Activated CD8-positive, alpha-beta memory T cell treated with anti-CD3 and anti-CD28 coated beads, Interleukin-2, amount 50 U/mL, for 24 hours (primary cell): ENCODE data around the gene YIPF3.
"Not testable (repeated sequence)": the region's sequence is repeated elsewhere in the genome, so short reads cannot be mapped to it uniquely, and the experiment has no call there.

Experiments used
- DNase-seq: peaks from one replicate; pipeline ENCODE4 v3.0.0-alpha.2; 2020; ENCODE audit errors: extremely low read depth

YIPF3 gene

GRCh38 chr6:43509984-43510826, 6.5 kb downstream of the YIPF3 start, which contains the start of gene LRRC73:
Gene LRRC73, minus strand, starts transcription at chr6:43510346. Its CDS starts 561 bp downstream, at chr6:43509785.
- no peak for DNase-seq

DNA sequence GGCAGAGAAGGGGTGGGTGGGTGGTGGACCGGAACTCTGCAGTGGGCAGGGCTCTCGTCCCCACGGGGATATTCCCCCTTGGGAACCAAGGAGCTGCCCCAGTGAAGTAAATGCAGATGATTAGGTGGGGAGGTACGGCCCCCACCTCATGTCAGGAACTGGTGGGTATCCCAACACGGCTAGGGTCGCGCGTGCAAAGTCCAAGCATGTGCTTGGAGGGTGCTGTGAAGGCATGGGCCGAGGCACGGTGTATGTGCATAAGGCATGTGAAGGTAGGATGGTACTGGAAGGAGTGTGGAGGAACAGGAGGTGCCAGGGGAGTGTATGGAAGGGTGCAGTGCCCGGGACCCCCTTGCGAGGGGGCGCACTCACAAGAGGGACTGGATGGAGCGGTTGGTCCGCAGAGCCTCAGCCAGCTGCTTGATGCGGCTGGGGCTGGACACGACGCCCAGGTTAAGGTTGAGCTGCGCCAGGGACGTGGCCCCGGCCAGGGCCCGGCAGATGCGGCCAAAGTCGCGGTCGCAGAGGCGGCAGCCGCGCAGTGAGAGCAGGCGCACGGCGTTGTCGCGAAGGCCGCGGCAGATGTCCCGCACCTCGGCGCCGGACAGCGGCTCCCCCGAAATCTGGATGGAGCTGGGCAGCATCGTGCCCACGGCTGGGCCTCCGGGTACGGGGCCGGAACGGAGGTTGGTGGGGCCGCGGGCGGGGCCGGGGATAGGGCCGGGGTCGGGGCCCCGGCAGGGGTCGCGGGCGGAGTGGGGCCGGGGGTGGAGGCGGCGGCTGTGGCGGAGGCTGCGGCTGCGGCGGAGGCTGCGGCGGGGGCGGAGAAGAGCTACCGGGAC, 7.4 kb downstream of the YIPF3 start:
- no peak for DNase-seq

GRCh38 chr6:43508481-43509141, 8.1 kb downstream of the YIPF3 start:
- DNase-seq = no peak

DNA sequence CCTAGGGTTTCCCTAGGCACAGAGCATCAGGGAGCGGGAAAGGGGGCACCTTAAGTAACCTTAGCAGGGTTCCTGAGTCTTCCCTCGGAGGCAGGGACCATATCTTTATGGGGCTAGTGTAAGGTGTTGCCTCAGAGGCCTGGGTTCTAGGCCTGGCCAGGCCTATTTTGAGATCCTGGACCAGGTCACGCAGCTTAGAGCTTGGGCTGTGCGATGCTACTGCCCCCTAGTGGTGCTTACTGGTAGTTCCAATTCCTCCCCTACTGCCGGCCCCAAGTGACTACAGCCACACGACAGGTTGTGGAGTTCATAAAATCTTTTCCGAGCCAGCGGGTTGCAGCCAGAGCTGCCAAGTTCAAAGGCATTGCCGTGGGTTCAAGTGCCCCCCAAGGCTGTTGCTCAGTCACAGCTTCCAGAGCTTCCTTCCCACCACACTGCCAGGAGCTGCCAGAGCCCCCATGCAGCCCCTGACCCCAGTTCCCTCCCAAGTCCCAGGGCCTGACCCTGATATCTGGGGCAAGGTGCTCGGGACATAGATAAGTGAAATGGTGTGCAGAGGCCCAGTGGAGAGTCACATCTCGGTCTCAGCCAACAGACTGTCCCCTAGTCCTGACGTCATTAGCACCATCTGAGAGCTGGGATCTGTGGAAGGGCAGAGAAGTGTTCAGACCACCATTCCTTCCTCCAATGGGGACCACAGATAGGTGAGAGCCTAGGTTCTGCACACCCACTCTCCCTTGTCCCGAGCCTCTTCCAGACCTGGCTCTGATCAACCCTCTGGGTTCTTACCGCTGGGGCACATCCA, 9.9 kb downstream of the YIPF3 start:
- peak; percentile 42 for DNase-seq

DNA sequence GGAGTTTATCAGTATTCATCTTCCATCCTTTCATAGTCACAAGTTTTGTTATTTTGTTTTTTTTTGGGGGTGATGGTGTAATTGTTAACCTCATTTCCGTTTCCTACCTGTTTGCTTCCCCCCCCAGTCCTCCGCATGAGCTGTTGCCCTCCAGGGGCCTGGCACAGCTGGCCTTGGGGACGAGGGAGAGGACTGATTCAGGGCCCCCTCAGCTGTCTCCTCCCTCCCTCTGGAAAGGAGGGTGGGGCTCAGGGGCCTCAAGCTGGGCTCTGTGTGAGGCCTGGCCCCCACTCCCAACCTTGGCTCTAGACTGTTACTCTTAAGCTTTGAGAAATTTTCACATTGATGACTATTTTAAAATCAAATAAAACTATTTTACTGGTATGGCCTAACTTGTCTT, 10.6 kb downstream of the YIPF3 start:
- DNase-seq = no peak

DNA sequence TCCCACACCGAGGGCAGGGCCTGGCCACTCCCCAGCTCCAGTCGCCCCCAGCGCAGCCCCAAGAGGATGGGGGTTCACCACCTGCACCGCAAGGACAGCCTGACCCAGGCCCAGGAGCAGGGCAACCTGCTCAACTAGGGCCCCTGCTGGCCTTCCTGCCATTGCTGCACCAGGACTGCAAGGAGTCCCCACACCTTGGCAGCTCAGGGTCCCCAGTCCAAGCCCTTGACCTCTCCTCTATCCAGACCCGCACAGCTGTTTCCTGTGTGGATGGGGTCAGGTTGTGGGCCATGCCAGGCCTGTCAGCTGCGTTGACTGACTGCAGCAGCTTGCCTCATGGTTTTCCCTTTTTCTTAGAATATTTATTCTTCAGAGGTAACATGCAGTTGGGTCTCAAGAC, 11.0 kb downstream of the YIPF3 start:
- no peak for DNase-seq

DNA sequence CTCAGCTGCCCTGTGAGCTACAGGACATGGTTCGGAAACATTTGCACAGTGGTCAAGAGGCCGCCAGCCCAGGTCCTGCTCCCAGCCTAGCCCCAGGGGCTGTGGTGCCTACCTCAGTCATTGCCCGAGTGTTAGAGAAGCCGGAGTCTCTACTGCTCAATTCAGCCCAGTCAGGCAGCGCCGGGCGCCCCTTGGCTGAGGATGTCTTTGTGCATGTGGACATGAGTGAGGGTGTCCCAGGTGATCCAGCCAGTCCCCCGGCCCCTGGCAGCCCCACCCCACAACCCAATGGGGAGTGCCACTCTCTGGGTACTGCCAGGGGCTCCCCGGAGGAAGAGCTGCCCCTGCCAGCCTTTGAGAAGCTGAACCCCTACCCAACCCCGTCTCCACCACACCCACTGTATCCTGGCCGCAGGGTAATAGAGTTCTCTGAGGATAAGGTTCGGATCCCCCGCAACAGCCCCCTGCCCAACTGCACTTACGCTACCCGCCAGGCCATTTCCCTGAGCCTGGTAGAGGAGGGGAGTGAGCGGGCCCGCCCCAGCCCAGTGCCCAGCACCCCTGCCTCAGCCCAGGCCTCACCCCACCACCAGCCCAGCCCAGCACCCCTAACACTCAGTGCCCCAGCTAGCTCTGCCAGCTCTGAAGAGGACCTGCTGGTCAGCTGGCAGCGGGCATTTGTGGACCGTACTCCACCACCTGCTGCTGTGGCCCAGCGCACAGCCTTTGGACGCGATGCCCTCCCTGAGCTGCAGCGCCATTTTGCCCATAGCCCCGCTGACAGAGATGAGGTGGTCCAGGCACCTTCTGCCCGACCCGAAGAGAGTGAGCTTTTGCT, 11.8 kb downstream of the YIPF3 start:
- no peak for DNase-seq

DNA sequence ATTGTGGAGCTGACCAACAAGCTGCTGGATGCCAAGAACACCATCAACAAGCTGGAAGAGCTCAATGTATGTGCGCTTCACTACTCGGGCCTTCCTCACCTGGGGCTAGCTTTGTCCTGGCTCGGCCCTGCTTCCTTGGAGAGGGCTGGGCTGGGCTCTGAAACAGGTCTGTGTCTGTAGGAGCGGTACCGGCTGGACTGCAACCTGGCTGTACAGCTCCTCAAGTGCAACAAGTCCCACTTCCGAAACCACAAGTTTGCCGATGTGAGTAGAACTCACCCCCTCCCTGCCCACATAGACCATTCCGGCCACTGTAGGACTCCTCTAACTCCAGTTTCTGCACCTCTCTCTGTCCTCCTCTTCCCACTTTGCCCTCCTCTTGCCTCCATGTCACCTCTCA, 13.3 kb downstream of the YIPF3 start:
- DNase-seq = no peak

DNA sequence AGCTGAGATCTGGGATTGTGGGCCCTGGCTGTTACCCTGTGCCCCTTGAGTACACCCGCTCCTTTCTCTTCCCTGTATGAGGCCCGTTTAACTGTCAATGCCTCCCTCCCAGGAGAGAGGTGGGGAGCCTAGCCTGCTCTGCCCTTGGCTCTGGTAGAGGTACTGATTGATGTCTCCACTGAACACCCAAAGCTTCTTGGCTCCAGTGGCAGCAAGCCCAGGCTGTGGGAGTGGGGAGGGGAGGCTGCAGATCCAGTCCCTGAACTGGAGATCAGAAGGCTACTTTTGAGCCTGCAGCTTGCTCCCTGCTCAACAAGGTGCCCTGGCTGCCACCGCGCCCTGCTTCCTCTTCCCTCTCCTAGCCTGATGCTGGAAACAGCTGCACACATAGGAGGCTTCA, 14.1 kb downstream of the YIPF3 start:
- DNase-seq = no peak

DNA sequence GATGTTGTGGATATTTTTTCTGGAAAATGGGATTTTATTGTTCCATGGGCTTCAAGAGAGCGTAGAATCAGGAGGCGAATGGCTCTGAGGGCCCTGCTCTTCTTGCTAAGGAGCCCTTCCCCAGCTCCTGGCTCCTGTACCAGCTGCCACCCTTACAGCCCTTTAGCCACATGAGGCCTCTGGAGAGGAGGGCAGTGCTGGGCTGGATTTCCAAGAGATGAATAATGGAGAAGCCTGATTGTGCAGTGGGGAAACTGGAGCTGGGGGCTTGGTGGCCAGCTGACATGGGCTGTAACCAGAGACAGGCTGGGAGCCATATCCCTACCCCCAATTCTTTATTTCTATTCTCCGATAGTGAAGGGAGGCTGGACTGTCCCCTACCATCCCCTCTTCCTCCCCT, 15.8 kb downstream of the YIPF3 start:
- DNase-seq = no peak

- DNase-seq = no peak
These were observed 17.5 kb downstream of the YIPF3 start for GRCh38 chr6:43499028-43499815.

DNA sequence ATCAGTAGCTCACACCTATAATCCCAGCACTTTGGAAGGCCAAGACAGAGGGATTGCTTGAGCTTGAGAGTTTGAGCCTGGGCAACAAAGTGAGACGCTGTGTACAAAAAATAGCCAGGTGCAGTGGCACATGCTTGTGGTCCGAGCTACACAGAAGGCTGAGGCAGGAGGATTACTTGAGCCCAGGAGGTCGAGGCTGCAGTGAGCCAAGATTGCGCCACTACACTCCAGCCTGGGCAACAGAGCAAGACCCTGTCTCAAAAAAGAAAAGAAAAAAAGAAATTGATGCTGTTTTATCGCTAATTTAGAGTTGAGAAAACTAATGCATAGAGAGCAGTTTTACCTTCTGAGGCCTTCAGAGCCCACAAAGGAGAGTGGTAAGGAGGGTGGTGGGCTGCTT, 18.4 kb downstream of the YIPF3 start:
- DNase-seq = not testable (repeated sequence)

GRCh38 chr6:43497689-43498088, 19.0 kb downstream of the YIPF3 start:
- no peak for DNase-seq

GRCh38 chr6:43497129-43497396, 19.7 kb downstream of the YIPF3 start:
- no peak for DNase-seq

- DNase-seq = no peak
These were observed 20.2 kb downstream of the YIPF3 start for GRCh38 chr6:43496370-43497128.

DNA sequence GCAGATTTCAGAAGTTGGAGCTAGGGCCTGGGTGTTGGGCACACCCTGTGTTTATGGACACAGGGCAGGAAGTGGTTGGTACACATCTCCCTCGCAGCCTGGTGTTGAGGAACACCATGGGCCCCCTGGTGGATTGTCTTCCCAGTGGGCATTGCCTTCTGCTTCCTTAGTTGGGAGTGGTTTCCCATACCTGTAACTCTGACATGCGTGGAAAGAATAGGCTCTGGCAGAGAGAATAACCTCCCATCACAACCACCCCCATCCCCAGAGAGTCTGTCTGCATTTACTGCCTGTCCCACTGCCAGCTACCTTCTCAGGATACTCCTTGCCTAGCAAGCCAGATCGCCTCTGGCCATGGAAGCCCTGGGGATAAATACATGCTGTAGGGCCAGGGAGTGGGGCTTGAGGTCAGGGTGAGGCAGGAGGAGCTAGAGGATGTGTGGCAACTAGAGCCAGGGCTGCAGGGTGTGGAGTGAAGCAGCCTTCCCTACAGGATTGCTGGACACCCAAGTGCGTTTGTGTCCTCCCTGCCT, 21.3 kb downstream of the YIPF3 start:
- no peak for DNase-seq

DNA sequence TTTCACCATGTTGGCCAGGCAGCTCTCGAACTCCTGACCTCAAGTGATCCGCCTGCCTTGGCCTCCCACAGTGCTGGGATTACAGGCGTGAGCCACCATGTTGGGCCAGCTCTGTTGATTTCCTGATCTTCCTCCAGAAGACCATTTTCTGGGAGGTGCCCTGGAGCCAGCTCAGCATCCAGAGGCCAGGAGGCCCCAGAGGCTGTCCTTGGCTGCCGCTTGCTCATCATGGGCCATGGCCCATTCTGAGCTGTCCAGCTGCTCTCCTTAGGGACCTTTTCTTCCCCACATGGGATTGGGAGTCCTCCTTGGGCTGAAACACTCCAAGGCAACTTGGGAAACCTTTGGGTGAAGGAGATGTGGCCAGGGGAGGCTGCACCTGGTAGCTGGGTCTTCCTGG, 22.0 kb downstream of the YIPF3 start:
- no peak for DNase-seq

DNA sequence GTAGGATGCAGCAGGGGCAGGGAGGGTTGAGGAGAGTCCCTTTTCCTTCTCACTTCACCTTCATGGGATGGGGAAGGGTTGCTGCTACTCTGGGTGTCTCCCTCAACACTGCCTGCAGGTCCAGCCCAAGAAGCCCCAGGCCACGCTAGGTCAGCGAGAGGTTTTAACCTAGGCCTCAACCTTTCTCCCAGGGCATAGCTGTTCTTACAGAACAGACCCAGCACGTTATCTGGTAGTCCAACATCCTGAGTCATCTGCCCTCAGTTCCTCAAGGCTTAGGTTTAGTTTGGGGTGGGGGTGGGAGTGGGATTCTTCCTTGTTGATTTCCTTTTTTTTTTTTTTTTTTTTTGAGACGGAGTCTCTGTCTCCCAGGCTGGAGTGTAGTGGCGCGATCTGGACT, 22.4 kb downstream of the YIPF3 start:
- DNase-seq = no peak

- DNase-seq = no peak
These were observed 22.9 kb downstream of the YIPF3 start for GRCh38 chr6:43493833-43494232.
